ENCODE measurements around the gene SMOC1. TPM values are rescaled to one million over a fixed set of nuclear protein-coding genes. Genes with fewer than 3 reads are reported as not detected.
A peak's percentile ranks its signal among the peaks of the same experiment; 100 is the strongest.

SMOC1 gene
- total and polyA plus RNA-seq, 5 donors from 2014 or later = not detected

GRCh38 chr14:69951935-69952334 lies 72.7 kb downstream of the SMOC1 start:
- no peaks in the 10 kb centered on the region for H3K9me3 ChIP-seq (ENCODE audit: control insufficient read depth in 2 of 2, low read length in 2 of 2)
- no peaks in the 10 kb centered on the region for H3K27me3 ChIP-seq (ENCODE audit: control insufficient read depth, insufficient read depth, low read length)
- Mint-ChIP-seq H3K27ac (no peak overlapping the region), H3K27me3 (peaks cover 13% of the 10 kb centered on the region), H3K36me3 (no peaks in the 10 kb centered on the region), H3K9me3 (peaks cover 0 to 6% (median 5%) of the 10 kb centered on the region in 7 donors), H3K4me1 (no peaks in the 10 kb centered on the region), H3K4me3 (no peak overlapping the region)
- no peak overlapping the region for H3K27ac ChIP-seq (ENCODE audit: insufficient read depth, low read length, poor library complexity, severe bottlenecking)
- no peak for ATAC-seq (ENCODE audit: low read depth in 2 of 2)
- H3K36me3 ChIP-seq (ENCODE audit: control insufficient read depth, insufficient read depth, low read length) = no peaks in the 10 kb centered on the region
- no peak overlapping the region for H3K4me3 ChIP-seq (ENCODE audit: low read depth, low read length)
- no peaks in the 10 kb centered on the region for H3K4me1 ChIP-seq (ENCODE audit: control insufficient read depth, insufficient read depth, low read length, poor library complexity, severe bottlenecking)
- no peak for DNase-seq

DNA sequence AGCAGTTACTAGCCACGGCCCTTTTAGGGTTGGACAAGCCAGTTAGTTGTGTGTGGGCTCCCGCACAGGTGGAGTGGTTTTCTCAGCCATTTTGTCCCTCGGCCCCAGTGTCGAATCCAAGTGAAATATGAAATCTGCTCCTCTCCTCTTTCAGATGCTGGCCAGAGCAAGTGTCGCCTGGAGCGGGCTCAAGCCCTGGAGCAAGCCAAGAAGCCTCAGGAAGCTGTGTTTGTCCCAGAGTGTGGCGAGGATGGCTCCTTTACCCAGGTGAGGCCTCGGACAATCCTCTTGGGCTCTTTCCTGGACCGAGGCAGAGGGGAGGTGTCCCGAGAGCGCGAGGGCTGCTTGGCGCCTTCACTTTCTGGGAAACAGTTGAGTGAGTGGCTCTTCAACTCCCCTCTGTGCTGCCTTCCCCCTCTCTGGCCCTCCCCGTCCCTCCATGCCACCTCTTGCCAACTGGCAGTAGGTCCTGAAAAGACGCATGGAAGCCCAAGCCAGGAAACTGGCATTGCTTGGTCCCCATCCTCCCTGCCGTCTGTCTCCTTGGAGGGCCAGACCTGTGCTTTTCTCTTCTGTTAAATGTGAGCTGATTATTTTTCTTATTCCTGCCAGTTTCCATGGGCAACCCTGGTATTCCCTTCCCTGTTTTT lies 74.2 kb downstream of the SMOC1 start:
- H3K4me1 Mint-ChIP-seq = no peaks in the 10 kb centered on the region
- ATAC-seq (ENCODE audit: low read depth in 2 of 2) = no peak
- Histone ChIP-seq H3K27me3 (ENCODE audit: control insufficient read depth, insufficient read depth, low read length) (no peaks in the 10 kb centered on the region), H3K4me1 (ENCODE audit: control insufficient read depth, insufficient read depth, low read length, poor library complexity, severe bottlenecking) (no peaks in the 10 kb centered on the region), H3K27ac (ENCODE audit: insufficient read depth, low read length, poor library complexity, severe bottlenecking) (no peak overlapping the region), H3K4me3 (ENCODE audit: low read depth, low read length) (no peak overlapping the region), H3K9me3 (ENCODE audit: control insufficient read depth in 2 of 2, low read length in 2 of 2) (no peaks in the 10 kb centered on the region), H3K36me3 (ENCODE audit: control insufficient read depth, insufficient read depth, low read length) (no peaks in the 10 kb centered on the region)
- H3K36me3 Mint-ChIP-seq = no peaks in the 10 kb centered on the region
- H3K4me3 Mint-ChIP-seq = no peak overlapping the region
- DNase-seq = no peak
- peaks cover 0 to 4% (median 0%) of the 10 kb centered on the region in 7 donors for H3K9me3 Mint-ChIP-seq
- peak overlapping the region in 1 of 3 donors; percentile 67 for H3K27ac Mint-ChIP-seq
- H3K27me3 Mint-ChIP-seq = peaks cover 7% of the 10 kb centered on the region

- no peaks in the 10 kb centered on the region for H3K27me3 ChIP-seq (ENCODE audit: control insufficient read depth, insufficient read depth, low read length)
- Mint-ChIP-seq H3K27ac (peak overlapping the region in 1 of 3 donors; percentile 16), H3K9me3 (peaks cover 0 to 1% (median 0%) of the 10 kb centered on the region in 7 donors), H3K4me1 (no peaks in the 10 kb centered on the region), H3K36me3 (no peaks in the 10 kb centered on the region), H3K27me3 (peaks cover 7% of the 10 kb centered on the region), H3K4me3 (no peak overlapping the region)
- ATAC-seq (ENCODE audit: low read depth in 2 of 2) (no peak), DNase-seq (no peak)
- H3K36me3 ChIP-seq (ENCODE audit: control insufficient read depth, insufficient read depth, low read length) = no peaks in the 10 kb centered on the region
- no peaks in the 10 kb centered on the region for H3K4me1 ChIP-seq (ENCODE audit: control insufficient read depth, insufficient read depth, low read length, poor library complexity, severe bottlenecking)
- no peak overlapping the region for H3K27ac ChIP-seq (ENCODE audit: insufficient read depth, low read length, poor library complexity, severe bottlenecking)
- no peaks in the 10 kb centered on the region for H3K9me3 ChIP-seq (ENCODE audit: control insufficient read depth in 2 of 2, low read length in 2 of 2)
- H3K4me3 ChIP-seq (ENCODE audit: low read depth, low read length) = no peak overlapping the region
Measured at GRCh38 chr14:69955855-69956845, 76.9 kb downstream of the SMOC1 start.

GRCh38 chr14:69956970-69957369 lies 77.8 kb downstream of the SMOC1 start:
- no peaks in the 10 kb centered on the region for H3K27me3 ChIP-seq (ENCODE audit: control insufficient read depth, insufficient read depth, low read length)
- H3K4me3 ChIP-seq (ENCODE audit: low read depth, low read length) = no peak overlapping the region
- no peaks in the 10 kb centered on the region for H3K4me1 ChIP-seq (ENCODE audit: control insufficient read depth, insufficient read depth, low read length, poor library complexity, severe bottlenecking)
- no peak overlapping the region for H3K4me3 Mint-ChIP-seq
- ATAC-seq (ENCODE audit: low read depth in 2 of 2) (no peak), DNase-seq (no peak)
- peaks cover 7% of the 10 kb centered on the region for H3K27me3 Mint-ChIP-seq
- no peaks in the 10 kb centered on the region for H3K9me3 ChIP-seq (ENCODE audit: control insufficient read depth in 2 of 2, low read length in 2 of 2)
- H3K4me1 Mint-ChIP-seq = no peaks in the 10 kb centered on the region
- no peaks in the 10 kb centered on the region for H3K36me3 ChIP-seq (ENCODE audit: control insufficient read depth, insufficient read depth, low read length)
- no peak overlapping the region for H3K27ac Mint-ChIP-seq
- no peak overlapping the region for H3K27ac ChIP-seq (ENCODE audit: insufficient read depth, low read length, poor library complexity, severe bottlenecking)
- H3K9me3 Mint-ChIP-seq = peaks cover 0 to 1% (median 0%) of the 10 kb centered on the region in 7 donors
- no peaks in the 10 kb centered on the region for H3K36me3 Mint-ChIP-seq

DNA sequence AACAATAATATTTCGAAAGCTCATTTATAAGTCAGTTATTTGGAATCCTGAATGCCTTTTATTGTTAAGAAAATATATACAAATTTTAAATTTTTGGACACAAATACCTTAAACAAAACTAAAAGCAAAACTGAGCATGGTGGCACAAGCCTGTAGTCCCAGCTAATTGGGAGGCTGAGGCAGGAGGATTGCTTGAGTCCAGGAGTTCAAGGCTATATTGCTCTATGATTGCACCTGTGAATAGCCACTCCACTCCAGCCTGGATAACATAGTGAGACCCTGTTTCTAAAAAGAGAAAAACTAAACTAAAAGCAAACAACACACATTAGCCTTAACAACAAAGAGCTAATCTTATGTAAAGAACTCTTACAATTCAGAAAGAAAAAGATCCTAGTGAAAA lies 78.8 kb downstream of the SMOC1 start:
- DNase-seq = no peak
- no peaks in the 10 kb centered on the region for H3K36me3 Mint-ChIP-seq

DNA sequence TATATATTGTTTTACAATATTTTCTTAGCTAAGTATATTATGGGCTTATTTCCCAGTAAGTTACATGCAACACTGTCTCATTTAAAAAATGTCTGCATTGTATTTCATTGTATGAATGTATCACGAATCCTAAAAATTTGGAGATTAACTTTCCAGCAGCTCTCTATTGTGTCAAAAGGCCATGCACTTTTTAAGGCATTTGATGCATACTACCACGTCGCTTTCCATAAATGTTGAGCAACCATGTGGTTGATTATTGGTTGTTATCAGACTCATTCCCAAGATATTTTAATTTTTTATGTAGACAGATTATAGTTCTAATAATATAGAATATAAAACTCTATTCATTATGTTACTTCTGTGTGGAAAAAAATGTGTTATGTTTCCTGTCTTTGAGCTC lies 79.9 kb downstream of the SMOC1 start:
- ATAC-seq (ENCODE audit: low read depth in 2 of 2) = no peak
- Histone ChIP-seq H3K27ac (ENCODE audit: insufficient read depth, low read length, poor library complexity, severe bottlenecking) (no peak overlapping the region), H3K27me3 (ENCODE audit: control insufficient read depth, insufficient read depth, low read length) (no peaks in the 10 kb centered on the region), H3K36me3 (ENCODE audit: control insufficient read depth, insufficient read depth, low read length) (no peaks in the 10 kb centered on the region), H3K4me3 (ENCODE audit: low read depth, low read length) (no peak overlapping the region), H3K9me3 (ENCODE audit: control insufficient read depth in 2 of 2, low read length in 2 of 2) (no peaks in the 10 kb centered on the region), H3K4me1 (ENCODE audit: control insufficient read depth, insufficient read depth, low read length, poor library complexity, severe bottlenecking) (no peaks in the 10 kb centered on the region)
- H3K36me3 Mint-ChIP-seq = no peaks in the 10 kb centered on the region
- no peak overlapping the region for H3K27ac Mint-ChIP-seq
- H3K4me1 Mint-ChIP-seq = no peaks in the 10 kb centered on the region
- no peak for DNase-seq
- peaks cover 15% of the 10 kb centered on the region for H3K27me3 Mint-ChIP-seq
- no peak overlapping the region for H3K4me3 Mint-ChIP-seq
- peaks cover 0 to 3% (median 0%) of the 10 kb centered on the region in 7 donors for H3K9me3 Mint-ChIP-seq

More for the DNA sequence above, 78.8 kb downstream of the SMOC1 start:
- H3K4me3 Mint-ChIP-seq = no peak overlapping the region
- H3K27ac ChIP-seq (ENCODE audit: insufficient read depth, low read length, poor library complexity, severe bottlenecking) = no peak overlapping the region
- H3K4me3 ChIP-seq (ENCODE audit: low read depth, low read length) = no peak overlapping the region
- H3K36me3 ChIP-seq (ENCODE audit: control insufficient read depth, insufficient read depth, low read length) = no peaks in the 10 kb centered on the region
- H3K27ac Mint-ChIP-seq = no peak overlapping the region
- no peaks in the 10 kb centered on the region for H3K4me1 Mint-ChIP-seq
- ATAC-seq (ENCODE audit: low read depth in 2 of 2) = no peak
- peaks cover 10% of the 10 kb centered on the region for H3K27me3 Mint-ChIP-seq
- H3K9me3 Mint-ChIP-seq = peaks cover 0 to 1% (median 0%) of the 10 kb centered on the region in 7 donors
- H3K4me1 ChIP-seq (ENCODE audit: control insufficient read depth, insufficient read depth, low read length, poor library complexity, severe bottlenecking) = no peaks in the 10 kb centered on the region
- no peaks in the 10 kb centered on the region for H3K27me3 ChIP-seq (ENCODE audit: control insufficient read depth, insufficient read depth, low read length)
- H3K9me3 ChIP-seq (ENCODE audit: control insufficient read depth in 2 of 2, low read length in 2 of 2) = no peaks in the 10 kb centered on the region

DNA sequence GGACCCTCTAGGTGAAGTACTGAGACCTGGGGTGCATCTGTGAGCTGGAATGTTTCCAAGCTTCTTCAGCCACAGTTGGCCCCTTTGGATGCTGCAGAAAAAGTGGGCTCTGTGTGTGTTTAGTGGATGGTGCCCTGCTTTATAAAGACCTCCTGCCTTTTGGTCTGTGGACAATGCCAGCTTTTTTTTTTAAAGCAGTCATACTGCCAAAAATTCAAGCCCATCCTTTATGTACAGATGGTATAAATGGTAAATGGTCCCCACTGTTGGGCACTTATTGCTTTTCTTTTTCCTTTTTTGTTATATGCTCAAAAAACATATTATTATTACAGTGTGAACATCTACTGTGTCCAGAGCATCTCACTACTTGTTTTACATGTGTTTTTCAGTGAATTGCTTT lies 81.1 kb downstream of the SMOC1 start:
- no peaks in the 10 kb centered on the region for H3K4me1 Mint-ChIP-seq
- H3K27me3 Mint-ChIP-seq = peaks cover 15% of the 10 kb centered on the region
- Histone ChIP-seq H3K27me3 (ENCODE audit: control insufficient read depth, insufficient read depth, low read length) (no peaks in the 10 kb centered on the region), H3K4me3 (ENCODE audit: low read depth, low read length) (no peak overlapping the region), H3K9me3 (ENCODE audit: control insufficient read depth in 2 of 2, low read length in 2 of 2) (no peaks in the 10 kb centered on the region), H3K36me3 (ENCODE audit: control insufficient read depth, insufficient read depth, low read length) (no peaks in the 10 kb centered on the region), H3K27ac (ENCODE audit: insufficient read depth, low read length, poor library complexity, severe bottlenecking) (no peak overlapping the region), H3K4me1 (ENCODE audit: control insufficient read depth, insufficient read depth, low read length, poor library complexity, severe bottlenecking) (no peaks in the 10 kb centered on the region)
- H3K27ac Mint-ChIP-seq = no peak overlapping the region
- no peak overlapping the region for H3K4me3 Mint-ChIP-seq
- ATAC-seq (ENCODE audit: low read depth in 2 of 2) = no peak
- peaks cover 0 to 1% (median 0%) of the 10 kb centered on the region in 7 donors for H3K9me3 Mint-ChIP-seq
- H3K36me3 Mint-ChIP-seq = no peaks in the 10 kb centered on the region
- DNase-seq = no peak
